Measurements from ENCODE around the gene PCSK5.

The PCSK5 gene

DNA sequence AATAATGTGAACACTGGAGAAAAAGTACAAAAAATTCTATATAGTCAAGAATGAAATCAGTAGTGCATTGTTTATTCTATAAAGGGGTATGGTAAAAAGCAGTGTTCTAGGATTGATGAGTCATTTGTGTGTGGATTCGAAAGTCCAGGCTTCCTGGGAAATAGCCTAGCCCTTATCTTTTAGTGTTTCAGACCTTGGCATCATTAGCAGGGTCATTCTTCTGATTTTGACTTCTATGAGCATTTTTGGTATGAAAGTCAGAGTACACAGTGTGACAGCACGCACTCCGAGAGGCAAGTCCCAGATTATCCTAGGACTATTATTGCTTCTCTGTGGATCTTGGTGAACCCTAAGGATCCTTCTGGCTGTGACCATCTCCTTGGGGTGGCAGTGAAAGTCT is 16.9 kb downstream of the PCSK5 start:
- TF ChIP-seq, protein P1, sequence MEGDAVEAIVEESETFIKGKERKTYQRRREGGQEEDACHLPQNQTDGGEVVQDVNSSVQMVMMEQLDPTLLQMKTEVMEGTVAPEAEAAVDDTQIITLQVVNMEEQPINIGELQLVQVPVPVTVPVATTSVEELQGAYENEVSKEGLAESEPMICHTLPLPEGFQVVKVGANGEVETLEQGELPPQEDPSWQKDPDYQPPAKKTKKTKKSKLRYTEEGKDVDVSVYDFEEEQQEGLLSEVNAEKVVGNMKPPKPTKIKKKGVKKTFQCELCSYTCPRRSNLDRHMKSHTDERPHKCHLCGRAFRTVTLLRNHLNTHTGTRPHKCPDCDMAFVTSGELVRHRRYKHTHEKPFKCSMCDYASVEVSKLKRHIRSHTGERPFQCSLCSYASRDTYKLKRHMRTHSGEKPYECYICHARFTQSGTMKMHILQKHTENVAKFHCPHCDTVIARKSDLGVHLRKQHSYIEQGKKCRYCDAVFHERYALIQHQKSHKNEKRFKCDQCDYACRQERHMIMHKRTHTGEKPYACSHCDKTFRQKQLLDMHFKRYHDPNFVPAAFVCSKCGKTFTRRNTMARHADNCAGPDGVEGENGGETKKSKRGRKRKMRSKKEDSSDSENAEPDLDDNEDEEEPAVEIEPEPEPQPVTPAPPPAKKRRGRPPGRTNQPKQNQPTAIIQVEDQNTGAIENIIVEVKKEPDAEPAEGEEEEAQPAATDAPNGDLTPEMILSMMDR (IDR thresholded peaks at IDR 0.05; ENCODE audit: insufficient read depth, low read depth, low read length, missing control alignments): no peak
- no peak for DNase-seq (ENCODE audit: low read depth)

DNA sequence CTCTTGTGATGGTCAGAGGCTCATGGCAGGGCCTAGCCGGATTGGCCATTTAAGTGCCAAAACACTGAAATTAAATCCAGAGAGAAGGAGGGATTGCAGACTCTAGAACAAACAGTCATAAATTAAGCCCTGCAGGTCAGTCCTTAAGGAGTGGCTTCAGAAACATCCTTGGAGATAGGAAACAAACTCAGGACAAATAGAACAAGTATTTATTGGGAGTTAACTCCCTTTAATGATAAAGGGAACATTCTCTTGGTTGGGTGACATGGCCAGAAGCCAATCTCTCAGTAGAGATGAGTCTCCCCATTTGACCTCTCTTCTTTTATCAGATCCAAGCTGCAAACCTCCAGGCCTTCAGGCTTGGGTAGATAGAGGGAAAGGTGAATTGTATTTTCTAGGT is 17.4 kb downstream of the PCSK5 start:
- no peak overlapping the region for H3K4me3 ChIP-seq (ENCODE audit: low read depth, low read length)
- no peak for DNase-seq (ENCODE audit: low read depth)
- TF ChIP-seq, protein P1 (IDR thresholded peaks at IDR 0.05; ENCODE audit: insufficient read depth, low read depth, low read length, missing control alignments): no peak

More for the DNA sequence above, 16.9 kb downstream of the PCSK5 start:
- H3K4me3 ChIP-seq (ENCODE audit: low read depth, low read length): no peak overlapping the region

DNA sequence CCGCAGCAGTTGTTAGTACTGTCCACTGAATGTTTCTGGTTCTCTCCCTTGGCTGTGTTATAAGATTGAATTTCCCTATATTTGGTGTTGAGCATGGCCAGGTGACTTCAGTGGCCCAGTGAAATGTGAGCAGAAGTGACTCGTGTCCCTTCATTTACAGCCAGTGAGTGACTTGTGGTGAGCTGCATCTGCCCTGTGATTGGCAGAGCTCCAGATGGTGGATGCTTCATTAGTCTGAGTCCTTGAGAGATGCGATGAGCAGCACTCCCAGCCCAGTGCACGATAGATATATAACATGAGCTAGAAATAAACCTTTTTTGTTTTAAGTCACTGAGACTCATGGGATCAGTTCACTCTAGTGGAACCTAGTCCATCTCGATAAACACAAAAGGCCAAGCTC is 19.3 kb downstream of the PCSK5 start:
- TF ChIP-seq, protein P1 (IDR thresholded peaks at IDR 0.05; ENCODE audit: insufficient read depth, low read depth, low read length, missing control alignments): no peak
- no peak overlapping the region for H3K4me3 ChIP-seq (ENCODE audit: low read depth, low read length)
- DNase-seq (ENCODE audit: low read depth): no peak

DNA sequence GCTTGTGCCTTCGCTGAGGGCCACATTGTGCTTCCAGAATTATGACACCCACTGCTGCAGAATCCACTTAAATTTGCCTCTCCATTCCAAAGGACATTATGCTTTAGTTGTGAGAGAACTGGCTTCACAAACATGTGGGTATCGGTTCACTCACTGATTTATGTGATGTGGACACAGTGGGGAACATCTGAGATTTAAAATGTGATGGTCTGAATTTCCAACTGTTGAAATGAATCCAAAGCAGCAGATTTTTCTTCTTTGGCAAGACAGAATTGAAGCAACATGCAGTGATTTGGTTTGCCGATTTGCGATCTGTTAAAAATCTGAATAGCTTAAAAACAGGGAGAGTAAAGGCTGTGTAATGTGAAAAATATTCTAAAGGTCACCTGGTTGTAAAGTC is 20.3 kb downstream of the PCSK5 start:
- no peak for DNase-seq (ENCODE audit: low read depth)
- H3K4me3 ChIP-seq (ENCODE audit: low read depth, low read length): no peak overlapping the region
- TF ChIP-seq, protein P1 (IDR thresholded peaks at IDR 0.05; ENCODE audit: insufficient read depth, low read depth, low read length, missing control alignments): no peak

DNA sequence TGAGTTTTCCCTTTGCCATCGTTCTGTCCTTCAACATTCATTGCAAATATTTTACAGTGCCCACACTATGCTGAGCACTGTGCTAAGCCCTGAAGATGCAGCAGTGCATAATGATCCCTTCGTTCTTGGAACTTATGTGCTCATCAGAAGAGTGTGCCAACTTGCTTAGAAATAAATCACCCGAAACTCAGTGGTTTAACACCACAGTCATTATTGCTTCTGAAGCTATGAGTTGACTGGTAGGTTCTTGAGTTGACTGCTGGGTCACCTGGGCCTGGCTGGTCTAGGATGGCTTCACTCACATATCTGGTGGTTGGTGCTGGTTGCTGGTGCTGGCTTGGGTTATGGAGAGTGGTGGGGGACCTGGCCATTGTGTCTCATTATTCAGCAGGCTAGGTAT is 20.9 kb downstream of the PCSK5 start:
- no peak overlapping the region for H3K4me3 ChIP-seq (ENCODE audit: low read depth, low read length)
- TF ChIP-seq, protein P1 (IDR thresholded peaks at IDR 0.05; ENCODE audit: insufficient read depth, low read depth, low read length, missing control alignments): no peak
- DNase-seq (ENCODE audit: low read depth): no peak

DNA sequence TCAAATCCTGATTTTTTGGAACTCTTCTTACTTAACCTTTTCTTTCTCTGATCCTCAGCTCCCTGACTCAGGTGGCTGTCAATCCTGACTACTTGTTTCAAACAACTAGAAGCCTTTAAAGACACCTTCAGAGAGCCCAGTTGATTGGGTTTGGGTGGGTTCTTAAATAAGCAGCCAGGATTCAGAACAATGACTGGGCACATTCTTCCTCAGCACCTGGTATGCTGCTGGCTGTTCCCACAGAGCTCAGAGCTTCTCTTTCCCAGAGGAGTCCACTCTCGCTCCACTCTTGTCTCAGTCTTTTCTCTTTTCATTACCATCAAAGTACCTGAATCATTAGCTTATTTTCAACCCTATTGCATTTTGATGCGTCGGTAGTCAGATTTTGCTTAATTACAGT is 22.5 kb downstream of the PCSK5 start:
- no peak overlapping the region for H3K4me3 ChIP-seq (ENCODE audit: low read depth, low read length)
- TF ChIP-seq, protein P1 (IDR thresholded peaks at IDR 0.05; ENCODE audit: insufficient read depth, low read depth, low read length, missing control alignments): no peak
- DNase-seq (ENCODE audit: low read depth): no peak

DNA sequence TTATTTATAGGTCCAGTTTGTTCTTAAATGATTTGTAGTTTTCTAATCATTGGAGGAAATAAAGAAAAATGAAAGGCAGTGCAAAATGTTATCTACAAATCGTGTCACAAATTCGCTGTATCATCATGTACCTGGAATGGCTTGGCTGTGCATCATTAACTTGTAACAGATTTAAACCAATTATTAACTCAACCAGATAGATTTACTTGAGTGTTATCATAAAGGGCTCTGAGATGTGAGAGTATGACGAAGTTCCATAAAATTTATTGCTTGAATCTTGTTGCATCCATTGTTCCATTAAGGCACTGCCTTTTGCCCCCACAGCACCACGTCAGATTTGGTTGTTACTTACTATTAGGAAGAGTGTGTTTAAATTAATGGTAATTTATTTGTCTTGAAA is 23.5 kb downstream of the PCSK5 start:
- no peak for DNase-seq (ENCODE audit: low read depth)
- no peak overlapping the region for H3K4me3 ChIP-seq (ENCODE audit: low read depth, low read length)
- TF ChIP-seq, protein P1 (IDR thresholded peaks at IDR 0.05; ENCODE audit: insufficient read depth, low read depth, low read length, missing control alignments): no peak

Data from GM12865 (cell line).